Endothelial cell of umbilical vein (primary cell): ENCODE results near the gene UNC119. TPM values are rescaled to one million over a fixed set of nuclear protein-coding genes. Genes with fewer than 3 reads are reported as not detected.

Experiments used
- BruUV-seq: library from RNA; stranded (reverse); fragments of 400-500 nt; replicated peaks from 2 replicates; lab custom pipeline; 2021; lab: Mats Ljungman, UMichigan
- CTCF ChIA-PET: fragments of 300-600, 350-600 bp; sonication (Branson Sonifier 250); formaldehyde crosslinking; loops from one replicate; lab custom pipeline; 2021; ENCODE audit warnings: antibody characterized with exemption, inconsistent platforms; lab: Charles Lee
- POLR2A ChIA-PET: fragments of 300-600, 350-600 bp; sonication (Branson Sonifier 250); formaldehyde crosslinking; loops from one replicate; lab custom pipeline; 2021; ENCODE audit warnings: antibody characterized with exemption, inconsistent platforms; lab: Charles Lee
- DNase-seq: peaks from one replicate; pipeline ENCODE4 v3.0.0-alpha.2; 2011; ENCODE audit warnings: low read depth, low spot score
- FAIRE-seq: peaks from 2 replicates; lab custom pipeline; 2011; peaks lifted over from hg19 to GRCh38; lab: Jason Lieb, UNC
- H2AFZ ChIP-seq: 2 replicates; pipeline ENCODE4 v1.6.0; 2012; ENCODE audit warnings: low read depth, low read length, control low read depth, inconsistent platforms
- H3K27ac ChIP-seq: 2 replicates; pipeline ENCODE4 v1.5.1; 2011; ENCODE audit warnings: low read depth, mild to moderate bottlenecking, control low read depth, low read length, moderate library complexity; ENCODE audit not compliant: insufficient read depth
- H3K27me3 ChIP-seq, 2 experiments: 2 replicates each; pipeline versions ENCODE4 v1.6.0 to v1.6.1; 2011; ENCODE audit warnings: low read length in 2 of 2, mixed read lengths in 1 of 2; ENCODE audit not compliant: control insufficient read depth in 2 of 2, insufficient read depth in 2 of 2
- H3K36me3 ChIP-seq, 2 experiments: 2 replicates in 1 of 2; 3 replicates in 1 of 2; pipeline ENCODE4 v1.5.1; 2011; ENCODE audit warnings: low read length in 2 of 2, mild to moderate bottlenecking in 1 of 2, moderate library complexity in 1 of 2; ENCODE audit not compliant: control insufficient read depth in 2 of 2, insufficient read depth in 2 of 2; ENCODE audit errors: extremely low read depth in 1 of 2
- H3K4me1 ChIP-seq: 3 replicates; pipeline ENCODE4 v1.5.1; 2011; ENCODE audit warnings: mild to moderate bottlenecking, low read length; ENCODE audit not compliant: control insufficient read depth, insufficient read depth; ENCODE audit errors: extremely low read depth
- H3K4me2 ChIP-seq: 2 replicates; pipeline ENCODE4 v1.6.1; 2011; ENCODE audit warnings: low read length, control low read depth, mixed read lengths; ENCODE audit not compliant: insufficient read depth
- H3K4me3 ChIP-seq, 3 experiments: fragments of 200-600 bp in 1 of 3; sonication (generic), shearing (Covaris generic) in 1 of 3; replicated peaks in 1 of 3; 2 replicates each; pipeline ENCODE4 v1.5.1; 2011 to 2016; ENCODE audit warnings: control low read depth in 3 of 3, low read length in 3 of 3, mild to moderate bottlenecking in 2 of 3, inconsistent platforms in 1 of 3, low read depth in 1 of 3, moderate library complexity in 1 of 3; ENCODE audit not compliant: insufficient read depth in 1 of 3
- H3K79me2 ChIP-seq: 2 replicates; pipeline ENCODE4 v1.6.0; 2012; ENCODE audit warnings: low read length, inconsistent platforms; ENCODE audit not compliant: control insufficient read depth, insufficient read depth
- H3K9ac ChIP-seq: replicated peaks from 2 replicates; pipeline ENCODE3; 2011; ENCODE audit warnings: low read length, control low read depth; ENCODE audit not compliant: insufficient read depth; ENCODE audit errors: extremely low read depth
- H3K9me1 ChIP-seq: replicated peaks from 3 replicates; pipeline ENCODE4 v1.6.0; 2011; ENCODE audit warnings: mild to moderate bottlenecking, low read length; ENCODE audit not compliant: control insufficient read depth, insufficient read depth; ENCODE audit errors: extremely low read depth
- H3K9me3 ChIP-seq: replicated peaks from 2 replicates; pipeline ENCODE4 v1.5.1; 2012; ENCODE audit warnings: low read length, inconsistent platforms; ENCODE audit not compliant: control insufficient read depth, insufficient read depth
- H4K20me1 ChIP-seq: replicated peaks from 2 replicates; pipeline ENCODE3; 2011; ENCODE audit warnings: mild to moderate bottlenecking, low read length; ENCODE audit not compliant: control insufficient read depth, insufficient read depth; ENCODE audit errors: extremely low read depth
- EZH2 ChIP-seq: IDR thresholded peaks from 2 replicates; pipeline ENCODE4 v1.6.1; 2012; ENCODE audit warnings: borderline replicate concordance, low read depth, mild to moderate bottlenecking, moderate library complexity, low read length, inconsistent platforms; ENCODE audit not compliant: severe bottlenecking
- GATA2 ChIP-seq: IDR thresholded peaks from 2 replicates; pipeline ENCODE4 v1.7.0; 2011; ENCODE audit warnings: low read depth, mild to moderate bottlenecking, moderate library complexity, mixed read lengths, low read length; ENCODE audit not compliant: insufficient read length, insufficient read depth
- JUN ChIP-seq: IDR thresholded peaks from 2 replicates; pipeline ENCODE4 v1.6.1; 2011; ENCODE audit warnings: borderline replicate concordance, low read depth; ENCODE audit not compliant: insufficient read length, insufficient read depth
- POLR2AphosphoS5 ChIP-seq: IDR thresholded peaks from 2 replicates; pipeline ENCODE4 v1.6.1; 2012; ENCODE audit warnings: low read depth, mild to moderate bottlenecking, control low read depth, low read length, moderate library complexity; ENCODE audit not compliant: insufficient read depth
- dilution Hi-C: fragments of 300-500 bp; cut with MboI; formaldehyde crosslinking; loops from one replicate; pipeline ENCODE4 v1.15.0; 2019; ENCODE audit warnings: low sequenced_read_pairs; ENCODE audit not compliant: extremely low pct_ligation_motif_present
- intact Hi-C: fragments of 100-400 bp; cut with micrococcal nuclease; formaldehyde crosslinking; loops from one replicate; pipeline ENCODE4 v1.10.0; 2022
- polyA plus RNA-seq, 4 experiments: library from polyadenylated mRNA; depleted of rRNA in 3 of 4; stranded (reverse) in 3 of 4; unstranded in 1 of 4; fragments of >200 nt; gene quantifications; 2 replicates each; pipeline versions ENCODE4 v1.2.1 to v1.2.3, GENCODE V29; 2011 to 2012; ENCODE audit warnings: missing spikeins in 1 of 4
- total RNA-seq: library from RNA; stranded (reverse); gene quantifications from 2 replicates; pipeline ENCODE4 v1.2.3, GENCODE V29; 2021

UNC119 gene
- total and polyA plus RNA-seq, 2 donors (not counting 3 experiments of a cell fraction or from before 2014, with no cell fraction given), result 26.3 to 67.8 TPM

DNA sequence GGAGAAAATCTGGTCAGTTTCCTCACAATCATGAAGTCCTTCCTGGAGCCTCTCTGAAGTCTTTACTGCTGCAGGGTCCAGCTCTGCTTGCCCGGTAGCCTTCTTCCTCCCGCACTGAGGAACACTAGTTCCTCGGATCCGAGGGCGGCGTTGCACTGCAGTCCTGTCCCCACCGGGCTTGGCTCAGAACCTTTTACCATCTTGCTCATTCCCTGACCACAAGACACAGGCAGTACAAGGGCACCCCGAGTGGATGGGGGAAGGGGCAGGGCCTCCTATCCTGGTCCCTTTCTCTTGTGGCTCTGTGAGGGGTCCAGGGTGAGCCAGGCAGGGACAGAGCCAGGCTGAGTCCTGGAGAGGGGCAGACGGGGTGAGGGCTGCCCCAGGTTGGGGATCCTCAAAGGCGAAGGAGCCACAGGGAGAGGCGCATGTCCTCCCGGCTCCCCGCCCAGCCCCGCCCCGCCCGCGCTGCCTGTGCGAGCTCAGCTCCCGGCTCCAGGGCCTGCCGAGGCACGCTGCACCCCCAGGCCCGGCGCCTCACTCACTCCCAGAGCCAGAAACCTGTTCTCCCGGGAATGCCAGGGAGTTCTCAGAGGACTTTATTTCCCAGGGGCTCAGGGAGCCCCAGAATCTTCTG is 44.7 kb downstream of the UNC119 start:
- no peaks in the 10 kb centered on the region for H3K36me3 ChIP-seq

DNA sequence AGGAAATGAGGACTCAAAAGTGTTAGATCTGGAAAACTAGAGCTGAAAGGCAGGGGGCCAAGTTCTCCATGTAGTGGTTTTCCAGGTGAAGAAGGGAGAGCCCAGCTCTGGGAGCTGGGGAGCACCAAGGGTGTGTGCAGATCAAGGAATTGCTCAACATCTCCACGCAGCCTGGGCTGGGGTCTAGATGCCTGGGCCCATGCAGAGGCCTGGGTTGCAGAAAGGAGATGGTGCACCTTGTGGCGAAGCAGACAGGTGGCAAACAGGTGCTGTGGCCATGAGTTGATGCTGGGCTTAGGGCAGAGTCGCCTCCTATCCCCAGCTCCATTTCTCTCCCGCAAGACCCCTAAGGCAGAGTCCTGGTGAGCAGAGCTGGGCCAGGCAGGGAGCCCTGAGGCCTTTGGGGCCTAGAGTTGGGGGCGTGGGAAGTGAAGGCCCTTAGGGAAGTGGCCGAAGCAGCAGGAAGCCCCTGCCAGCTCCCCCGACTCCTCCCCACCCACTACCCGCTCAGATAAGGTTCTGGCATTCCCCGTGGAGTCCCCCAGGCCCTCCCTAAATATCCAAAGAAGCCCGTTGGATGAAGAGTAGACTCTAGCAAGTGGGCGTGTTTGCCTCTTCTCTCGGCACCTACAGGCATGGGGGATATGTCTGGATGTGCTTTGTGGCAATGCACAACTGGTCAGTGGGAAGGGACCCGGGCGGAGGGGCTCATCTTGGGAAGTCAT is 45.5 kb downstream of the UNC119 start:
- Histone ChIP-seq H3K4me2 (no peak overlapping the region), H3K27ac (no peak overlapping the region), H3K9me3 (no peaks in the 10 kb centered on the region), H2AFZ (no peak overlapping the region), H3K79me2 (no peaks in the 10 kb centered on the region), H3K9me1 (no peaks in the 10 kb centered on the region), H3K9ac (no peak overlapping the region), H3K4me1 (no peaks in the 10 kb centered on the region), H3K36me3 (no peaks in the 10 kb centered on the region), H3K27me3 (peaks cover 19 to 26% of the 10 kb centered on the region in 2 experiments), H4K20me1 (no peaks in the 10 kb centered on the region), H3K4me3 (no peak overlapping the region)
- dilution Hi-C loops (no loop called here), intact Hi-C loops (no loop called here)
- ChIA-PET CTCF (interaction anchor here (0.6 to 1.1 kb wide), 2 partner anchors 11 to 20 kb away, joined by 3 to 4 read pairs; no protein-coding TSS in a partner anchor), POLR2A (no interaction called here)
- BruUV-seq, result no TSS peak
- DNase-seq, result no peak
- FAIRE-seq, result no peak
- TF ChIP-seq POLR2AphosphoS5, result no peak
- no peak for TF ChIP-seq JUN

More for the DNA sequence above, 44.7 kb downstream of the UNC119 start:
- intact Hi-C loops (no loop called here), dilution Hi-C loops (no loop called here)
- H3K9ac ChIP-seq, result no peak overlapping the region
- no peaks in the 10 kb centered on the region for H3K9me3 ChIP-seq
- TF ChIP-seq GATA2 (no peak), EZH2 (peak; percentile 42)
- POLR2A ChIA-PET, result no interaction called here
- H3K79me2 ChIP-seq, result no peaks in the 10 kb centered on the region
- H4K20me1 ChIP-seq, result no peaks in the 10 kb centered on the region
- CTCF ChIA-PET, result interaction anchor here (0.6 kb wide), 1 partner anchor 12 kb away, joined by 3 read pairs; no protein-coding TSS in a partner anchor
- H3K4me3 ChIP-seq, result no peak overlapping the region
- DNase-seq (no peak), FAIRE-seq (no peak)
- H2AFZ ChIP-seq, result no peak overlapping the region
- H3K4me1 ChIP-seq, result no peaks in the 10 kb centered on the region
- H3K9me1 ChIP-seq, result no peaks in the 10 kb centered on the region
- no peak overlapping the region for H3K27ac ChIP-seq
- H3K4me2 ChIP-seq, result no peak overlapping the region
- peaks cover 20 to 22% of the 10 kb centered on the region in 2 experiments for H3K27me3 ChIP-seq
- BruUV-seq, result no TSS peak
